ENCODE results near the gene MKNK1.

The MKNK1 gene

DNA sequence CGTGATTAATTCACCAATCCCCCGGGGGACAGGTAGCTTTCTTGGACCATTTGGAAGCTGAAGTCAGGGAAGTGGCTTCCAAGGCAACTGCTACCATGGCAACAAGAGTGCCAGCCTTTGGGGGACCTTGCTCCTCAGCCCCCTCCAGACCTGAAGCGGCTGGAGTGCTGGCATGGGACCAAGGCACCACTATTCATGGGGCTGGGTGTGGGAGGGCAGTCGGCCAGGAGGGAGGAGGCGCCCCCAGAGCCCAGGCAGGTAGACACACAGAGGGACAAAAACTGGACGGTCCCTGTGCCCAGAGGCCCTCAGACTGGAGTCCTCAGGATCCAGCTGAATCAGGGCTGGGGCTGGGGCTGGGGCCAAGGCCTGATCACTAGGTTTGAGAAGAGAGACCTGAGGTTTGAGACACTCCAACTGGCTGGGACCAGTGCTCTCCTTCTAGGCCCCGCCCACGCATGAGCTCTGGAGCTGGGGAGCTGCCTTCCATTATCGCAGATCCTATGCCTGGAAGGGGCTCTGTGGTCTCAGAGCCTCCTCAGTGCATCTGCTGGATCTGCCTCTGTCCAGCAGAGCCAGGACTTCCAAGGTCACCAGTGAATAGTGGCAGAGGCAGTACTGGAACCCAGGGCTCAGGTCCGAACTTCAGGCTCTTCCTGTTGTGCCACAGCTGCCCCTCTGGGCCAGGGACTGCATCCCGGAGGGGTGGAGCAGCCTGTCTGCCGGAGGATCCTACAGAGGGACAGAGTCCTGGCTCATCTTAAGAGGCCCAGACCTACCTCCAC, 49.3 kb downstream of the MKNK1 start:
- intact Hi-C loops (cut with micrococcal nuclease): no loop called here
- Mint-ChIP-seq H3K27me3 (peaks cover 18% of the 10 kb centered on the region), H3K4me3 (no peak overlapping the region), H3K27ac (no peak overlapping the region), H3K9me3 (no peaks in the 10 kb centered on the region), H3K4me1 (ENCODE audit: low read depth) (peaks cover 19% of the 10 kb centered on the region), H3K36me3 (ENCODE audit: low read depth) (peaks cover 39% of the 10 kb centered on the region)

DNA sequence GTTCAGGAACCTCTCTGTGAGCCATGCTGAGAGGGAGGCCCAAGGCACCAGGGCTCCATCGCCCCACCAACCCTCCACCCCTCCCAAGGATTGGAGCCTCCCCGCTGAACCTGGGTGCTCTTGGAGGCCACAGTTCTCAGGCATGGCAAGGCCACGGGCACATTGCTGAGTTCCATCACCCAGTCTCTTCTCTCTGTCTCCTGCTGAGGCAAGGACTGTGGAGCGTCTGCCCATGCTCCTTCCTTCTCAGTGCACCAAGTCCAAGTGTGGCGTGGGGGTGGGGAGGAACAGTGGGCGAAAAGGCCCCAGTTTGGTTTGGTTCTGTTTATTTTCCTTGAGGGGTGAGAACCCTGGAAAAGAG, 49.9 kb downstream of the MKNK1 start:
- intact Hi-C loops (cut with micrococcal nuclease): no loop called here
- Mint-ChIP-seq H3K4me3 (no peak overlapping the region), H3K27me3 (peaks cover 22% of the 10 kb centered on the region), H3K9me3 (no peaks in the 10 kb centered on the region), H3K27ac (no peak overlapping the region), H3K4me1 (ENCODE audit: low read depth) (peaks cover 16% of the 10 kb centered on the region), H3K36me3 (ENCODE audit: low read depth) (peaks cover 34% of the 10 kb centered on the region)

DNA sequence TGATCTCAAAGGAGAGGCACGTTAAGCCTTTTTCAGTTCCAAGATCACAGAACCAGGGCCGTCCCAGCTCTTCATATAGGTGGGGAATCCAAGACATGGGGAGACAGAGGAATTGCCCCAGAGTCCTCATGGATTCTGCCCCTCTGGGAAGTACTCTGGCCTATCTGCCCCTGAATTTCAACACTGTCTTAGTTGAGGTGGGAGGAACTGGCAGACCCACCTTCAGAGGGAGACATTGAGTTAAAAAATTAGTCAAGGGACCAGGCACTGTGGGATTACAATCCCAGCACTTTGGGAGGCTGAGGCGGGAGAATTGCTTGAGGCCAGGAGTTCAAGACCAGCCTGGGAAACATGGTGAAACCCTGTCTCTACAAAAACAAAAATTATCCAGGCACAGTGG, 50.6 kb downstream of the MKNK1 start:
- H3K27ac Mint-ChIP-seq: peak overlapping the region; percentile 23
- peaks cover 27% of the 10 kb centered on the region for H3K36me3 Mint-ChIP-seq (ENCODE audit: low read depth)
- intact Hi-C loops (cut with micrococcal nuclease): no loop called here
- H3K4me1 Mint-ChIP-seq (ENCODE audit: low read depth): peaks cover 9% of the 10 kb centered on the region
- H3K27me3 Mint-ChIP-seq: peaks cover 24% of the 10 kb centered on the region
- no peak overlapping the region for H3K4me3 Mint-ChIP-seq
- H3K9me3 Mint-ChIP-seq: no peaks in the 10 kb centered on the region

DNA sequence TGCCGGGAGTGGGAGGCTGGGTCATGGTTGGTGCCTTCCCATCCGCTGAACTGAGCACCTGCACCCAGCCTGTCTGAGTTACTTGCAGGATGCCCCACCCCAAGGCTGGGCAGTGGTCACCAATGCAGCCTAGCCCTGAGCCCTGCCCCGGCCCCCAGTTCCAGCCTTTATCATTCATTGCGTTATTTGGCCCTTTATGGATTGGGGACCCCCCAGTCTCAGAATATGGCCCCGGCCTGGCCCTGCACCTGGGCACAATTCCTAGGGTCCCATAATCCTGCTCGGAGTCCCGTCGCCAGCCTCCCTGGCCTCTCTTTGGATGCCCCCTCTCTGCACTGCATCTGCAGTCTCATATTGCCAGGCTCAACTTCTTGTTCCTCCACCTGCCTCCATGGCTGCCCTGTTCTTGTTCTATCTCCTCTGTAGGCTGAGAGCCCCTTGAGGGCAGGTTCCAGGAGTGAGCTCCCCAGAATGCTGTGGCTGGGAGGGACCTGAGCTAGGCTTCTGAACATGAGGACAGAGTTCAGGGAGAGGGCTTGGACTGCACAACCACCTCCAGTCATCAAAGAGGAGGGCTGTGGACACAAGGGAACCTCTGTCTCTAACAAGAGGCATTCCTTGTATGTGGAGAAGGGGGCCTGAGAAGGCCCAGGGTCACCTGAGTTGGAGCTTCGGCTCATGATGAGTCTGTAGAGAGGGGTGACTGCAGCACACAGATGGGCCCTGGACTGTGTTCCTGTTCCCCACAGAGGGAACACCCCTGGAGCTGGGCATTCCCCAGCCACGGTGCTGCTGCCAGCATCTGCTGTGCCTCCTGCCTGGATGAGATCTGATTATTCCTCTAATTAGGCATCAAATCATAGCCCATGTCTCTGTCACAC, 51.5 kb downstream of the MKNK1 start:
- Mint-ChIP-seq H3K9me3 (no peaks in the 10 kb centered on the region), H3K36me3 (ENCODE audit: low read depth) (peaks cover 18% of the 10 kb centered on the region), H3K4me1 (ENCODE audit: low read depth) (peaks cover under 1% of the 10 kb centered on the region), H3K27me3 (peaks cover 24% of the 10 kb centered on the region), H3K4me3 (no peak overlapping the region), H3K27ac (no peak overlapping the region)
- intact Hi-C loops (cut with micrococcal nuclease): no loop called here

DNA sequence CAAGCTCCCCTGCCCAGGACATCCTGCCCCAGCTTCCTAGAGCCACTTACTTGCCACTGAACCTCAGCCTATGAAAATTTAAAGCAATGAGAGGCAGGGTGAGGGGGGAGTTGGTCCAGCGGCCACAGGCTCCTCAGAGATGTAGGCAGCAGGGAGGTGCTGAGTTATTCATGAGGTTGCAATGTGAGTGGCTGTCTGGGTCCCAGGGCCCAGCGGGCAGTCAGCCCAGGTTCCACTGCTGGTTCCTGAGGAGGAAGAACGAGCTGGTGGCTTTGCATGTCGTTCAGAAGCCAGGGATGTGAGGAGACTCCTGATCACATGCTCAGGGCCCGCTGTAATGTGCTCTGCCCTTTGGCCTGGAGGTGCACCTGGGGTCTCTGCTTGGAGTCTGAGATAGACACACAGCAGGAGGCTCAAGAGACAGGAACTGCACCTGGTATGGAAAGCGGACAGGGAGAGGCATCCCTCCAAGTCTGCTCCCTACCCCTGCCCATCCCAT, 52.4 kb downstream of the MKNK1 start, which contains the start of gene KNCN:
TSS of gene KNCN (minus strand) at position 51 of the 499 bp plus-strand sequence. CDS start 432 bp downstream, outside the sequence.
- H3K27me3 Mint-ChIP-seq: peaks cover 30% of the 10 kb centered on the region
- peaks cover 8% of the 10 kb centered on the region for H3K36me3 Mint-ChIP-seq (ENCODE audit: low read depth)
- H3K9me3 Mint-ChIP-seq: no peaks in the 10 kb centered on the region
- H3K4me3 Mint-ChIP-seq: no peak within 1 kb of the TSS
- intact Hi-C loops (cut with micrococcal nuclease): no loop called here
- H3K27ac Mint-ChIP-seq: no peak within 1 kb of the TSS
- peaks cover 3% of the 10 kb centered on the region for H3K4me1 Mint-ChIP-seq (ENCODE audit: low read depth)

DNA sequence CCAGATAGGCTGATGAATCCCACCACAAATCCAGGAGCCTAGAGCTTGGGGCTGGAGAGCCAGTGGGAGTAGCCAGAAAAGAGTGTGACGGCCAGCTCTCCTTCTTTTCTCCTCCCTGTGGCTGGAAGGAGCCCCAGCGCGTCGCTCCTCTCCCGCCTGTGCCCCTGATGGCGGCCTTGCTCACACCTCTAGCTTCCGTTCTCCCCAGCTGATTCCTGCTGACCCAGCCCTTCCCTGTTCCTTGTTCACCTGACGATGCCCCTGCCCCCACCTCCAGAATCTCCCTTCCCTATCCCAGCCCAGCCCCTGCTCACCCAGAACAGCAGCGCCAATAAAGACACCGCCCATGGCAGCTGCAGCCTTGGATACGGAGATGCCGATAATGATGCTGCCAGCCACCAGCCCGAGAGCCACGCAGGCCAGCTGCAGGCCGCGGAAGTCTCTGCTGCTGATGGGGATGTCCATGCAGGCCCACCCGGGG, 53.3 kb downstream of the MKNK1 start:
- intact Hi-C loops (cut with micrococcal nuclease): no loop called here
- H3K9me3 Mint-ChIP-seq: no peaks in the 10 kb centered on the region
- peaks cover 12% of the 10 kb centered on the region for H3K4me1 Mint-ChIP-seq (ENCODE audit: low read depth)
- H3K27me3 Mint-ChIP-seq: peaks cover 37% of the 10 kb centered on the region
- no peaks in the 10 kb centered on the region for H3K36me3 Mint-ChIP-seq (ENCODE audit: low read depth)
- H3K4me3 Mint-ChIP-seq: no peak overlapping the region
- H3K27ac Mint-ChIP-seq: no peak overlapping the region

DNA sequence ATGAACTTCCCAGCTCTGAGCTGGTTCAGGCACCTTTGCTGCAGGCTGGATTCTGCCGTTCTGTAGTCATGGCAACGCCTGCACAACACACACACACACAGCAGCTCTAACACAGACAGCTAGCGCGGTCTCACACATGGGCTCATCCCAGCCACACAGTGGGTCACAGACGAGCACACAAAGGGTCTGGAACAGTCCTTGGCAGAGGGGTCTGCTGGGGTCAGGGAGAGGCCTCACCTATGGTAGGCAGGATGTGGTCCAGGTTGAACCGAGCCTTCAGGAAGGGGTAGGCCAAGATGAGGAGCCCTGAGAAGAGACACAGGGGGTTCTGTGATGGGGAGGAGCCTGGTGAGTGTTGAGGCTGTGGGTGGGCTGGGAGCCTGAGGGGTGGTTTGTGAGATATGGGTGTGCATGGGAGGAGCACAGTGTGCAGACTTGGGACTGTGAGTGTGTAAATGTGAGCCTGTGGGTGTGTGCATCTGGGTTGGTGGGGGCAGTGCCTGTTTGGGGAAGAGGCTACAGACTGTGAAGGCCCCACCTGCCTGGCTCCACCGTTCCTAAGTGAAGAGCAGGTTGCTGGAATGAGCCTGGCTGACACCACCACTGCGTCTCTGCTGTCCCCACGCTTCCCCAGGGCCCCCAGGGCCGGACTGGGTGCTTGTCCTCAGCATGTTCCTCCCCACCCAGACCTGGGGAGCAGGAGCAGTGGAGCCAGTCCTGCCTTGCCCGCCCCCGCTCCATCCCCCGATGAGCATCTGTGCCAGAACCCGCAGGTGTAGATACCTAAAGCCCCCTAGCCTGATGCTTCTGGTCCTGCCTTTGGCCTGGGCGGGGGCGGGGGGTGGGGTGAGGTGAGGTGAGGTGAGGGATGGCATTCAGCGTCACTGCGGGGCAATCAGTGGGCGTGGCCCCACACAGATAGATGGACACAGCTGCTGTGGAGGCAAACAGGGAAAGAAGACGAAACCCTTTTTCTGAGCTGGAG, 54.1 kb downstream of the MKNK1 start:
- H3K36me3 Mint-ChIP-seq (ENCODE audit: low read depth): no peaks in the 10 kb centered on the region
- peaks cover 45% of the 10 kb centered on the region for H3K27me3 Mint-ChIP-seq
- peaks cover 19% of the 10 kb centered on the region for H3K4me1 Mint-ChIP-seq (ENCODE audit: low read depth)
- no peak overlapping the region for H3K27ac Mint-ChIP-seq
- no peak overlapping the region for H3K4me3 Mint-ChIP-seq
- no peaks in the 10 kb centered on the region for H3K9me3 Mint-ChIP-seq
- intact Hi-C loops (cut with micrococcal nuclease): no loop called here

DNA sequence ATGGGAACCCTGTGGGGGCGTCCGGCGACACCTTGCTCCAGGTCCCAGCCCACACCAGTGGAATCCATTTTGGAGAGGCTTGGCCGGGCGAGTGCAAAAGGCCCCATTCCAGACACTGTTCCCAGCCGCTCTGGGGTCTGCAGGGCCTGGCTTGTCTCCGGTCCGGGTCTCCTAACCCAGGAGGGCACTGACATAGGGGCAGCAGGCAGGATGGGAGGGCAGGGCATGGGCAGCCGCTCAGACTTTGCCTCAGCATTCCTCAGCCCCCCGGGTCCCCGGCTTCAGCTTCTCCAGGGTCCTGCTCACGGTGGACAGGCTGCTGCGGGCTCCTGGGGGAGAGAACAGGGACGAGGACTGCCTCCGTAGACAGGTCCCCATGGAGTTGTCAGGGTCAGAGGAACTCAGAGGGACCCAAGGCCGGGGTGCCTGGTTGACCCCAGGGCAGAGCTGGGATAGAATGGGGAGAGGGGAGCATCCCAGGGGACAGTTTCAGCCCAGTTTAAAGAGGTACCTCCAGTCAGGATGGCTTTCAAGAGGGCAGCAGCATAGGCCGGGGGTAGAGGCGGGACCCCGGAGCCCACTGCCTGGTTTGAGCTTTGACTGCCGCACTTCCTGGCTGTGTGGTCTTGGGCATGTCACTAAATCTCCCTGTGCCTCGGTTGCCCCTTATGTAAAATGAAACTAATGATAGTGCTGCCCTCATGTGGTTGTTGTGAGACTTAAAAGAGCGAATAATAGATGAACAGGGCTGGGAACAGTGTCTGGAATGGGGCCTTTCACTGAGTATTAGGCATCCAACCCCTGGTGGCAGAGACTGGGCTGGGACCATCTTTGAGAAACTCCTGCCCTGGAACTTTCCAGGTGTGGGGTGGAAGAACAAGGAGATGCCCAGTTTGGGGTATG, 56.3 kb downstream of the MKNK1 start:
- Mint-ChIP-seq H3K4me1 (ENCODE audit: low read depth) (peaks cover 24% of the 10 kb centered on the region), H3K27ac (no peak overlapping the region), H3K9me3 (no peaks in the 10 kb centered on the region), H3K4me3 (no peak overlapping the region), H3K36me3 (ENCODE audit: low read depth) (no peaks in the 10 kb centered on the region), H3K27me3 (peaks cover 67% of the 10 kb centered on the region)
- intact Hi-C loops (cut with micrococcal nuclease): no loop called here

DNA sequence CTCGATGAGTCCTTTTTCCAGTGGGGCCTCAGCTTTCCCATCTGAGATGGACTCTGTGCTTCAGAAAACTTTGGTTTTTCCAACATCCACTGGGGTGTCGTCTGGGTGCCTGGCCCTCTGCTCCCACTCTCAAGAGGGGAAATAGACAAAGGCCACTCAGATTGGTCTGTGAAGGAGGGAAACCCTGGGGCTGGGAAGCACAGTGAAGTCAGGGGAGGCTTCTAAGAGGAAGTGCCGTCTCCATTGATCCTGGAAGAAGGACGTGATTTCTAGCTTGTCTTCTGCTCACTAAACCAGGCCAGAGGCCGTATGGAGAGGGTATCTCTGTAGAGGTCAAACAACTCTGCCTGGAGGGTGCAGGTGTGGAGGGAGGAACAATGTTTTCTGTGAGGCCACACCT, 57.9 kb downstream of the MKNK1 start:
- Mint-ChIP-seq H3K27ac (no peak overlapping the region), H3K36me3 (ENCODE audit: low read depth) (no peaks in the 10 kb centered on the region), H3K27me3 (peaks cover 72% of the 10 kb centered on the region), H3K4me1 (ENCODE audit: low read depth) (peaks cover 24% of the 10 kb centered on the region), H3K4me3 (no peak overlapping the region), H3K9me3 (no peaks in the 10 kb centered on the region)
- intact Hi-C loops (cut with micrococcal nuclease): no loop called here

DNA sequence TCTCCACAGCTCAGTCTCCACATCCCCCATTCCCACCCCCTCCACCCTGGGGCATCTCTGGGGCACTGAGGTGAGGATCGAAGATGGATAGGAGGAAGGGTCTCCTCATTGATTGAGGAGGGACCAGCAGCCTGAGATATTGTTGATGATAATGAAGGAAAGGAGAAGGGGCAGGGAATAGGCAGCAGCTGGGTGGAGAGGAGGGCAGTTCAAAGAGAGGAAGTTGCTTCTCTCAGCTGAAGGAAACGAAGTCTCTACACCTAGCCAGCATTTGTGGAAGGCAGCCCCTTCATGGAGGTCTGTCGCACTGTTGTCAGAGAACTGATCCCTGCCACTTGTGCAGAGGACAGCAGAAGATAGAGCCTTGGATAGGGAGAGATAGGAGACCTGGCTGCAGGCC, 58.3 kb downstream of the MKNK1 start:
- Mint-ChIP-seq H3K27ac (no peak overlapping the region), H3K4me3 (no peak overlapping the region), H3K36me3 (ENCODE audit: low read depth) (no peaks in the 10 kb centered on the region), H3K9me3 (no peaks in the 10 kb centered on the region), H3K27me3 (peaks cover 71% of the 10 kb centered on the region), H3K4me1 (ENCODE audit: low read depth) (peaks cover 24% of the 10 kb centered on the region)
- intact Hi-C loops (cut with micrococcal nuclease): no loop called here

DNA sequence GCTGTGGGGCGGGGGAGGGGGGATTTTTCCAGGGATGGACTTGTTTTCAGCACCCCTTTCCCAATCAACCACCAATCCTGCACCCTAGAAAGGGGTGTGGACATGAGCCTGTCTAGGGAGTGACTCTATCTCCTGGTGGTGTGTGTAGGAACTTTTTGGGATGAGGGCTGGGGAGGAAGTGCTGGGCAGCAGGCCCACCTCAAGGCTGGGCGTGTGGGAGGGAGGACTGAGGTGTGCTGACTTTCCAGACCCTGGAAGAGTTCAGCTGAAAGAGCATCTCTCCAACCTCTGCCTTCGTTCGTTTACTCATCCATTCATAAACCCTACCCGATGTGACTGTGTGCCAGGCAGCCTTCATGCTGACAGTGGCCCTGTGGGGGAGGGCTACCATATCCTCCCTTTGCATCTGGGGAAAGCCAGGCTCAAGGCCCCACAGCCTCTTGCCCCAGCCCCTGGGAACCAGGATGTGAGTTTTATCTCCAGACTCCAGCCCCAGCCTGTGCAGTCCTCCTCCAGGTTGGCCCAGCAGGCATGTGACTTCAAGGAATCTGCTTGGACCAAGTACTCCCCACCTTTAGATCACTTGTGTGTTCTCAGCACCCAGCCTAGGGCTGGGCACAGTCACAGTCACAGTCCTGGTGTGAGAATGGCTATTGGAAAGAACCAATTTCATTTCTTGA, 59.4 kb downstream of the MKNK1 start:
- intact Hi-C loops (cut with micrococcal nuclease): no loop called here
- H3K4me1 Mint-ChIP-seq (ENCODE audit: low read depth): peaks cover 29% of the 10 kb centered on the region
- H3K27me3 Mint-ChIP-seq: peaks cover 68% of the 10 kb centered on the region
- H3K9me3 Mint-ChIP-seq: no peaks in the 10 kb centered on the region
- H3K4me3 Mint-ChIP-seq: no peak overlapping the region
- no peak overlapping the region for H3K27ac Mint-ChIP-seq
- no peaks in the 10 kb centered on the region for H3K36me3 Mint-ChIP-seq (ENCODE audit: low read depth)

Measured in dendritic cell treated with granulocyte-macrophage colony-stimulating factor and Interleukin-4, amounts not matched to agents 40 ng/mL and 50 ng/mL, for 4 days (primary cell).